H1 (cell line): ENCODE data around the gene ZNHIT3. TPM values are rescaled to one million over a fixed set of nuclear protein-coding genes. Genes with fewer than 3 reads are reported as not detected.
A peak's percentile ranks its signal among the peaks of the same experiment; 100 is the strongest.

Source experiments
- BACH1 ChIP-seq: IDR thresholded peaks from 2 replicates; pipeline ENCODE4 v1.6.1; 2012; ENCODE audit warnings: low read length, improper control_type of control experiment
- BCL11A ChIP-seq, 2 experiments: IDR thresholded peaks; one replicate each; pipeline ENCODE4 v1.6.1; 2011; ENCODE audit warnings: low read depth in 2 of 2, low read length in 2 of 2, mild to moderate bottlenecking in 2 of 2
- BRCA1 ChIP-seq: IDR thresholded peaks from 2 replicates; pipeline ENCODE4 v1.6.1; 2012; ENCODE audit warnings: low read depth, low read length, improper control_type of control experiment
- CBX8 ChIP-seq: fragments of 300-800, 300-1000 bp; sonication (generic); IDR thresholded peaks from 2 replicates; pipeline ENCODE4 v1.7.1; 2016; ENCODE audit warnings: low read depth, low read length, borderline replicate concordance
- CHD1 ChIP-seq: IDR thresholded peaks from 2 replicates; pipeline ENCODE4 v1.6.1; 2012; ENCODE audit warnings: low read depth, low read length, improper control_type of control experiment
- CHD2 ChIP-seq: IDR thresholded peaks from 2 replicates; pipeline ENCODE4 v1.6.1; 2012; ENCODE audit warnings: low read length, improper control_type of control experiment
- CTBP2 ChIP-seq: IDR thresholded peaks from 2 replicates; pipeline ENCODE4 v1.7.0; 2011; ENCODE audit warnings: borderline replicate concordance, mild to moderate bottlenecking, moderate library complexity, mixed read lengths, low read length; ENCODE audit not compliant: insufficient read depth, insufficient read length
- GTF2F1 ChIP-seq: IDR thresholded peaks from 2 replicates; pipeline ENCODE4 v1.6.1; 2012; ENCODE audit warnings: low read depth, low read length, improper control_type of control experiment, borderline replicate concordance
- MAFK ChIP-seq: IDR thresholded peaks from 2 replicates; pipeline ENCODE4 v1.6.1; 2012; ENCODE audit warnings: low read depth, mild to moderate bottlenecking, improper control_type of control experiment, low read length
- NANOG ChIP-seq: IDR thresholded peaks from 2 replicates; pipeline ENCODE4 v1.6.1; 2011; ENCODE audit warnings: low read length, low read depth, mild to moderate bottlenecking, inconsistent platforms; ENCODE audit not compliant: insufficient read depth, poor library complexity, severe bottlenecking
- POLR2A ChIP-seq, 2 experiments: IDR thresholded peaks; 1 replicate in 1 of 2; 2 replicates in 1 of 2; pipeline ENCODE4 v1.6.1; 2011; ENCODE audit warnings: low read depth in 2 of 2, low read length in 2 of 2, mild to moderate bottlenecking in 2 of 2; ENCODE audit errors: control extremely low read depth in 1 of 2
- POLR2AphosphoS5 ChIP-seq: IDR thresholded peaks from 2 replicates; pipeline ENCODE4 v1.6.1; 2011; ENCODE audit warnings: low read depth, low read length
- RAD21 ChIP-seq, 2 experiments: IDR thresholded peaks in 1 of 2; conservative IDR thresholded peaks in 1 of 2; 2 replicates each; pipeline ENCODE4 v1.6.1; 2011; ENCODE audit warnings: low read depth in 2 of 2, low read length in 2 of 2, improper control_type of control experiment in 1 of 2, inconsistent platforms in 1 of 2, mild to moderate bottlenecking in 1 of 2, moderate library complexity in 1 of 2
- RBBP5 ChIP-seq: IDR thresholded peaks from 2 replicates; pipeline ENCODE4 v1.7.1; 2012; ENCODE audit warnings: low read depth, mild to moderate bottlenecking, inconsistent platforms, low read length, moderate library complexity, borderline replicate concordance
- RXRA ChIP-seq: IDR thresholded peaks from 2 replicates; pipeline ENCODE4 v1.6.1; 2011; ENCODE audit warnings: low read depth, mild to moderate bottlenecking, low read length, moderate library complexity; ENCODE audit not compliant: insufficient read depth
- SAP30 ChIP-seq: fragments of 300-600 bp; sonication (generic); IDR thresholded peaks from 2 replicates; pipeline ENCODE4 v1.7.1; 2012; ENCODE audit warnings: low read length, moderate library complexity, mild to moderate bottlenecking, inconsistent platforms; ENCODE audit not compliant: insufficient read depth, insufficient replicate concordance
- SIN3A ChIP-seq, 2 experiments: IDR thresholded peaks in 1 of 2; conservative IDR thresholded peaks in 1 of 2; 2 replicates each; pipeline ENCODE4 v1.6.1; 2011 to 2012; ENCODE audit warnings: low read length in 2 of 2, improper control_type of control experiment in 1 of 2, low read depth in 1 of 2, mild to moderate bottlenecking in 1 of 2
- SIRT6 ChIP-seq: IDR thresholded peaks from one replicate; pipeline ENCODE4 v1.7.1; 2012; ENCODE audit warnings: low read length, inconsistent platforms
- SP1 ChIP-seq: IDR thresholded peaks from 2 replicates; pipeline ENCODE4 v1.6.1; 2011; ENCODE audit warnings: low read depth, low read length
- TBP ChIP-seq: IDR thresholded peaks from 2 replicates; pipeline ENCODE4 v1.6.1; 2011; ENCODE audit warnings: low read depth, low read length, improper control_type of control experiment
- polyA plus RNA-seq, 7 experiments: library from polyadenylated mRNA; depleted of rRNA in 3 of 7; stranded (reverse) in 5 of 7; unstranded in 2 of 7; fragments of >200 nt in 5 of 7; fragments of 200-250 nt in 2 of 7; gene quantifications; 1 replicate in 5 of 7; 2 replicates in 1 of 7; 4 replicates in 1 of 7; pipeline versions ENCODE4 v1.2.1 to v1.2.3, GENCODE V29; 2011 to 2013; ENCODE audit warnings: missing spikeins in 2 of 7, mixed read lengths in 2 of 7
- total RNA-seq: library from RNA; stranded (reverse); fragmentation: NEBNext Ultra II Directional; extraction: Animal tissue kit (Norgen Biotek cat#: 25700); gene quantifications from 2 replicates; pipeline ENCODE4 v1.2.1, GENCODE V29; 2021
- TF ChIP-seq, protein P1 (sequence below): IDR thresholded peaks from 2 replicates; pipeline ENCODE4 v1.6.1; 2012; ENCODE audit warnings: inconsistent platforms
- TF ChIP-seq, protein P2 (sequence below): IDR thresholded peaks from 2 replicates; pipeline ENCODE4 v1.6.1; 2011; ENCODE audit warnings: low read length, improper control_type of control experiment

The ZNHIT3 gene
- total and polyA plus RNA-seq, 2 of the 8 experiments (the other 6 are each of a cell fraction or from before 2014, with no cell fraction given) = 59.1 to 147 TPM

DNA sequence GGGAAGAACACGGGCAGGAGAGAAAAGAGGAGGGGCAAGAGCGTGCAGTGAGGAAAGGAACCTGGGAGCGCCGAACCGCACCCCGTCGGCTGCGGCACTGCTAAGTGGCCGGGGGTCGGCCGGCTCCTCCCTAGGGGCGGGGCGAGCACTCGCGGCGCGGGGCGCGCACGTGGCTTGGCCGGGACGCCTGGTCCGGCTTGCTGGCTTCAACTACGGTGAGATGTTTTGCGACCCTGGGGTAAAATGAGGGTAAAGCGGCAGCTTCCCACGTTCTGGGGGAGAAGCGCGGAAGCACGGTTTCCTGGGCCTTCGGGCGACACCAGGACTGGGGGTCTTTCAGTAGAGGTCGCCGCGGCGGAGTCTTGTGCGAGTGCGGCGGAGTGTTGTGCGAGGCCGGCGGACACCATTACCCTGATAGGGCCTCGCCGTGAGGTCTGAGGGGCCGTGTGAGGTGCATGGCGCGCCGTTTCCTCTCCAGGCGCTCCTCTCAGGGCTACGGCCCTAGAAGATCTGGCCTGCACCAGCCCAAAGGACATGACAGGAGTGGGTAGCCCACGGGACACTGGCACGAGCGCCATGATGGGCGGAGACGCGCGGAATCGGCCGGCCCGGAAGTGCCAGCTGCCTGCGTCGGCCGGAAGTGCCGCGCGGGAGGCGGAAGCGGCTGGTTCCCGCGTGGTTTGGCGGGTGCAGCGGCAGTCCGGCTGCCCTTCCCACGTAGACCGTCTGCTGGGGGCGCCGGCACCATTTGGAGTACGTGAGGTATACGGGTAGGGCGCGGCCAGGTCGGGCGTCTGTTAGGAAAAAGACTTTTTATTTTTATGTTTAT lies 48.6 kb downstream of the ZNHIT3 start, which contains the start of the genes MYO19 and PIGW (continued):
- no peak for TF ChIP-seq CBX8
- 0 out of 2 replicates have a peak, but pooled peaks have one; percentile 32 for TF ChIP-seq SP1
- TF ChIP-seq TBP = peak; percentile 84
- TF ChIP-seq RXRA = no peak
- TF ChIP-seq, protein P1, sequence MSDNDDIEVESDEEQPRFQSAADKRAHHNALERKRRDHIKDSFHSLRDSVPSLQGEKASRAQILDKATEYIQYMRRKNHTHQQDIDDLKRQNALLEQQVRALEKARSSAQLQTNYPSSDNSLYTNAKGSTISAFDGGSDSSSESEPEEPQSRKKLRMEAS = peak; percentile 97
- TF ChIP-seq, protein P2, sequence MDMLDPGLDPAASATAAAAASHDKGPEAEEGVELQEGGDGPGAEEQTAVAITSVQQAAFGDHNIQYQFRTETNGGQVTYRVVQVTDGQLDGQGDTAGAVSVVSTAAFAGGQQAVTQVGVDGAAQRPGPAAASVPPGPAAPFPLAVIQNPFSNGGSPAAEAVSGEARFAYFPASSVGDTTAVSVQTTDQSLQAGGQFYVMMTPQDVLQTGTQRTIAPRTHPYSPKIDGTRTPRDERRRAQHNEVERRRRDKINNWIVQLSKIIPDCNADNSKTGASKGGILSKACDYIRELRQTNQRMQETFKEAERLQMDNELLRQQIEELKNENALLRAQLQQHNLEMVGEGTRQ = 0 out of 2 replicates have a peak, but pooled peaks have one; percentile 56
- TF ChIP-seq SIRT6 = no peak
- no peak for TF ChIP-seq MAFK
- no peak for TF ChIP-seq RAD21 (IDR thresholded peaks at IDR 0.05 in 1 of 2, conservative IDR thresholded peaks at IDR 0.05 in 1 of 2; ENCODE audit: low read depth in 2 of 2, low read length in 2 of 2)
- peak; percentile 21 for TF ChIP-seq BACH1
- TF ChIP-seq POLR2A (IDR thresholded peaks at IDR 0.05; ENCODE audit: control extremely low read depth in 1 of 2, low read depth in 2 of 2, low read length in 2 of 2) = peak; percentile 83 to 93
- no peak for TF ChIP-seq CHD1
- peak; percentile 80 for TF ChIP-seq BRCA1
- TF ChIP-seq CHD2 = peak; percentile 94
- no peak for TF ChIP-seq NANOG
- TF ChIP-seq GTF2F1 = peak; percentile 51; the same call in 1 of the 2 replicates
- TF ChIP-seq SAP30 = peak; percentile 88
- TF ChIP-seq BCL11A (IDR thresholded peaks at IDR 0.05; ENCODE audit: low read depth in 2 of 2, low read length in 2 of 2) = no peak
- TF ChIP-seq POLR2AphosphoS5 = peak; percentile 93
- TF ChIP-seq RBBP5 = peak; percentile 70; the same call in 1 of the 2 replicates
- no peak for TF ChIP-seq CTBP2
- TF ChIP-seq SIN3A (conservative IDR thresholded peaks at IDR 0.05 in 1 of 2, IDR thresholded peaks at IDR 0.05 in 1 of 2; ENCODE audit: low read depth in 1 of 2, low read length in 2 of 2) = peak in 1 of 2 experiments; percentile 83; a peak in 3 of 4 replicates
